Frontal cortex (tissue), 4 donors: ENCODE measurements around the gene UHRF2. TPM values are rescaled to one million over a fixed set of nuclear protein-coding genes. Genes with fewer than 3 reads are reported as not detected.
"Not testable (repeated sequence)": the region's sequence is repeated elsewhere in the genome, so short reads cannot be mapped to it uniquely, and the experiment has no call there.

Experiments
- DNase-seq, 2 donors: peaks; one replicate each; pipeline ENCODE4 v3.0.0; 2012; ENCODE audit warnings: low spot score in 2 of 2
- FAIRE-seq: peaks from 2 replicates; lab custom pipeline; 2012; peaks lifted over from hg19 to GRCh38; lab: Jason Lieb, UNC
- total RNA-seq: library from RNA; depleted of rRNA; stranded (reverse); fragments of >200 nt; gene quantifications from one replicate; pipeline ENCODE4 v1.2.3, GENCODE V29; 2014
- donor health status: control.
- donor health status: control.
- donor health status: control.

UHRF2 gene
- total RNA-seq, 1 donor from 2014 or later, result 55.4 TPM

DNA sequence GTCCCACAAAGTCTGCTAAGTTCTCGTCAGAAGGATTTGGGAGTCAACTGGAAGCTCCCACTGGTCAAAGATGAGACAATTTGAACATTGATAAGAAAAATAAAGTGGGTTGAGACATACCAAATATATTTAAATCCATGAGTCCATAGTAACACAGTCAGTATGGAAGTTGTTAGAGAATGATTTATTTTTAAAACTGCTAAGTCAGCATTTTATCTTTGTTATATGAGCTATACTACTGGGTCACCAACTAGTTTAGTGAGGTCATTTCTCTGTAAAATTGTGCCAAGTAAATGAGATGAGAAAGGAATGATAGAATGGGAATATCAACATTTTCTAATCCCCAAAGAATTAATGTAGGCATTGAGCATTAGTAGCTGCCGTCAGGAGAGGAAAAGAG, 60.2 kb downstream of the UHRF2 start:
- no peak for DNase-seq
- no peak for FAIRE-seq

DNA sequence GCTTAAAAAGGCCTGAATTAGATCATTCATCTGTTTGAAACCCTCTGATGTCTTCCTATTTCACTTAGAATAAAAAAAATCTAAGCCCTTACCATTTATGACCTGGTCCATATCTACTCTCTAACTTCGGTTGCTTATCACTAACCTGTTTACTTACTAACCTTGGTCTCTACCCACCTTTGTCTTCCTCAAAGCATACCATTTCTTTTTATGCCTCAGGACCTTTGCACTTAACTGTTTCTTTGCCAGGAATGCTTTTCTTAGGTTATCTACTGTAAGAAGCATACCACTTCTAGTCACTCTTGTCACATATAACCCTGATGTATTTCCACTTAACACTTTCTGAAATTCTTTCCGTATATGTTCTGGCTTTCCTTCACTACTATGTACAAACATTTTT, 67.0 kb downstream of the UHRF2 start:
- FAIRE-seq, result no peak

DNA sequence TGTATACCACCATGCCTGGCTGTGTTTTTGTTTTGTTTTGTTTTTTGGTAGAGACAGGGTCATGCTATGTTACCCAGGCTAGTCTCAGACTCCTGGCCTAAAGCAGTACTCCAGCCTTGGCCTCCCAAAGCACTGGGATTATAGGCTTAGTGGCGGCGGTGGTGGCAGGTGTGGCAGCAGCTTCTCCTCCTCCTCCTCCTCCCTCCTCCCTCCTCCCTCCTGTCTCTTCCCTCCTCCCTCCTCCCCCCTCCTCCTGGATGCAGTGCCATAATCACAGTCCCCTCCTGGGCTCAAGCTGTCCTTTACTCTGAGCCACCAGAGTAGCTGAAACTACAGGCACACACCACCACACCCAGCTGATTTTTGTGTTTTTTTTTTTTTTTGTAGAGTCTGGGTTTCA, 71.2 kb downstream of the UHRF2 start:
- no peak for DNase-seq
- FAIRE-seq, result no peak

More for the DNA sequence above, 67.0 kb downstream of the UHRF2 start:
- DNase-seq, result no peak

DNA sequence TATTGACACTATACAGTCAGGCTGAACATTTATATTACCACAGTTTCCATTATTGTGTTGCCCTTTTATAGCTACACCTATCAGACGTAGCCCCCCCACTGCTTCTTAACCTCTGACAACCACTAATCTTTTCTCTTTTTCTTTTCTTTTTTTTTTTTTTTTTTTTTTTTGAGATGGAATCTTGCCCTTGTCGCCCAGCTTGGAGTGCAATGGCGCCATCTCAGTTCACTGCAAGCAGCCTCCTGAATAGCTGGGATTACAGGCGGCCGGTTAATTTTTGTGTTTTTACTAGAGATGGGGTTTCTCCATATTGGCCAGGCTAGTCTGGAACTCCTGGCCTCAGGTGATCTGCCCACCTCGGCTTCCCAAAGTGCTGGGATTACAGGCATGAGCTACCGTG, 75.4 kb downstream of the UHRF2 start:
- no peak for FAIRE-seq
- DNase-seq, result no peak

DNA sequence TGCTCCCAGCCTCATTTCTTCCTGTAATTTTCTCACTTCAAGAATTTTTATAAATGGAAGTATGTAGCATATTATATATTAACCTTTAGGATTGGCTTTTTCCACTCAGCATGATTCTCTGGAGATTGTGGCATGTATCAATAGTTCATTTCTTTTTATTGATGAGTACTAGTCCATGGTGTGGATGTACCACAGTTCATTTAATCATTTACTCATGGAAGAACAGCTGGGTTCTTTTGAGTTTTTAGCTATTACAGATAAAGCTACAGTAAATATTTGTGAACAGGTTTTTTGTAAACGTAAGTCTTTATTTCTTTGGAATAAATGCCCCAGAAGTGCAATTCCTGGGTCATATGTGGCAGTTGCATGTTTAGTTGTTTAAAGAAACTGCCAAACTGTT, 76.1 kb downstream of the UHRF2 start:
- FAIRE-seq (no peak), DNase-seq (no peak)

DNA sequence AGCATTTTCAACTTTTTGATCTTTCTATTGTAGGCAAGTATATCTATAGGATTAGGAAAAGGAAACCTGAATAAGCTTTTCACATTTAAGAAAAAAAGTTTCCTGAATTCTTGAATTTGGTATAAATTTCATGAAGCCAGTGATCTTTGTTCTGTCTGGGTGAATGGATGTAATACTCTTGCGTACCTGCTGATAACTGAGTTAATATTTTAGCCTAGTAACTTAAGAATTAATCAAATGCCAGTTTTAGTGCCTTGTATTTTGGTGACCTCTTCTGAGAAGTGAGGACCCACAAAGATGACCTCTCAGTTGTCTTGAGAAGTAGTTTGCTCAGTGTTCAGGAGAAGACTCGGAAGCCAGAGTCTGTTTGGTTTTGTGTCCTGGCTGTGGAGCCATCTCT, 77.9 kb downstream of the UHRF2 start:
- FAIRE-seq, result no peak

DNA sequence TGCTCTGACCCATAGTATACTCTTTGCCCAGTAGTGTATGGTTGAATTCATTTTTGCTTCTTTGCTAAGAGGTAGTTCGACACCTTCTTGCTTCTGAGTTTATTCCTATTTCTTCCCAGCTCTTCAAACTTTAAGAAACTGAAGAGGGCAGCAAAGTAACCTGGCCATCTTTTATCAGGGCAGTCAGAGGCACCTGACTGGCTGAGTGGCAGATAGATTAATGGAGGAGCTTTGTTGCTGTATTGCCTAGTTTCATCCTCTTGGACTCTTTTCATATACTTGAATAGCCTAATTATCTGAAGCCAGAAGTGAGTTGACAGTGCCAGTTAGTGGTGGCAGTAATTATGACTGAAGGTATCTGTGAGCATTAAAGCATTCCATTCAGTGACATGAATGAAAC, 82.5 kb downstream of the UHRF2 start:
- DNase-seq (no peak), FAIRE-seq (no peak)

More for the DNA sequence above, 77.9 kb downstream of the UHRF2 start:
- DNase-seq, result no peak

DNA sequence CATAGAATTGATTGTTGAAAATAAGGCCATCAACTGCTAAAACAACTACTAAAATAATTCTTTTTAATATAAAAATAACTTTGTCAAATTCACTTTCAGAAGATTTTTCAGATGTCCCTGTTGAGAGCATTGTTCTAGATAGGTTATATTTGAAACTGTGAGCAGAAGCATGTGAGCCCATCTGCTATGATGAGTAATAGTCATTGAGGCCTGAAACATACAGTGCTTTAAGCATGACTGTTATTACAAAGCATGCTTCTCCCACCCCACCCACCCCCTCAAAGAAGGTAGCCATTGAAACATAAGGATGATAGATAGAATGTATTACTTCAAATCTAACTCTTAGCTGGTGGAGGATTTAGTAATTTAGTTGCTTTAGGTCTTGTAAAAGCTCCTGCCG, 86.0 kb downstream of the UHRF2 start:
- no peak for DNase-seq
- FAIRE-seq, result no peak

DNA sequence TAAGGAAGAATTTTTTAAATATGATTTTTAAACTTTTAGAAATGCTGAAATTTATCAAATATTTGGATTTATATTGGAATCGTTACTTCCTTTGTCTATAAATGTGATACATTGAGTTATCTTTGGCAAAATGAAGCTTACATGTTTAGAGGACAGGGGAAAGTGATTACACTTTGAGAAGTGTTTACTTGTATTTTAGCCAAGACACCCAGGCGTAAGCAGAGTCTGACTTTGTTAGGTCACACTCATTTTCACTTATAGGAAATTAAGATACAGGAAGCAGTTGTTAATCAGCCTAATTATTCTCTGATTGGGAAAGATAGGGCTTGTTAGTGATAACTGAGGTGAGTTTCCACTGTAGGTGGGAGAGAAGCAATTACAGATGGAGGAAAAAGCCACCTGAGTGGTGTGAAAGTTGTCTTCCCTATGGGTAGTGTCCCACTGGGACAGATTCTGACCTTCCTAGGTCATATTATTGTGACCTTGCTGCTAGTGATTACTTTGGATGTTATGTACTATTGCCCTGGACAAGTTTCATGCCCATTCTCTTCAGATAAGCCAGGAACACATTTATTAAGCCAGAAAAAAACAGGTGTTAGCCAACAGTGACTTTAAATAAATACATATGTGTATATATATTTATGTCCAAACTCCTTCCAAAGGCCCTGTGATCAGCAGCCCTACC, 88.7 kb downstream of the UHRF2 start:
- DNase-seq, result no peak
- FAIRE-seq, result peak; percentile 39

DNA sequence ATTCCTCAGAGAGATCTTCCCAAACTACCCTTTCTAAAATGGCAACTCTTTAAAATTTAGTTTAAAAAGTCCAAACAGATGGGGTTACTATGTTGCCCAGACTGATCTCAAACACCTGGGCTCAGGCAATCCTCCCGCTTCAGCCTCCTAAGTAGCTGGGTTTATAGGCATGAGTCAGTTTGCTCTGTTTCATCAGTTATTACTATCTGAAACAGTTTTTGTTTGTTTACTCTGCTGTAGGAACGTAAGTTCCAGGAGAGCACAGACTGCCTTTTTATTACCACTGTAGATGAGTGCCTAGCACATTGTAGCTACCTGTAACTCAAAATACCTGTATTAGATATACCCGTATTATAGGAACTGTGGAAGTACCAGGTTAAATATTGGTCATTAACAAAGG, 89.4 kb downstream of the UHRF2 start:
- FAIRE-seq (no peak), DNase-seq (no peak)

DNA sequence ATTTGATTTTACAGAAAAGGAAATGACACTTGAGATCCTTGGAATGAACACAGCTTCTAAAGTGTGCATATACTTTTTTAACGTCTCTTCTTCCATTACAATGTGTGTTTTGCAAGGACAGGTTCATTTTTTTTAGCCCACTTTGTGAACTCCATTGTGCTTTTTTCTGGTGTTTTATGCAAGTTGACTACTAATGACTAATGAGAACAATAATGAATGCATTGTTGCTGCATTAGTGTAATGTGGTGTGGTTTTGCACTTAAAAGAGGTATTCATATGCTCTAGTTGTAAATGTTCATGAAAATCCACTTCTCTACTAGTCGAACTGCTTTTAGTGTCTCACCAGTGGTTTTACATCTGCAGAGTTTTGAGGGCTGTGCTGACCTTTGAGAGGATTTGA, 93.6 kb downstream of the UHRF2 start:
- no peak for DNase-seq
- no peak for FAIRE-seq

DNA sequence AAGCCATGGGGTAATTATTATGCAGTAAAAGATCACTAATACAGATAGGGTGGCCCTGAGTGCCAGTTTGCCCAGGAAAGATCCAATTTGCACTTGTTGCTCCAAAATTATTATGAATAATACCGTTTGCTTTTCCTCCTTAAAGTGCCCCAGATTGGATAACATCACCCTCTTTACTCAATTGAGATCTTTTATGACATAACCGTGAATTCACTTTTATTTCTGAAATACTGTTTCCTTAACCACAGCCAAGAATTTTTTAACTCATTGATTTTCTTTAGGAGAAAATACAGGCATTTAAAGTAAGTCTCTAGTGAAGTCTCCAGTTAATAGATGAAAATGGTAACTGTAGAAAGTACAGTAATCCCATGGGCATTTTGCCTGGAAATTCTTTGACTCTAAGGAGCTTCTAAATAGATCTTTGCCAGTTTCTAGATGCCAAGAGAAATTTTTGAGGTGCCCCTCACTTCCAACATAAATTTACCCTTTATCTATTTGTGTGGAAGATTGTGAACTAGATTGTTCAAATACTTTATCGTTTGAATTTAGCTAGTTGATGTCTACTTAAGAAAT, 99.2 kb downstream of the UHRF2 start:
- DNase-seq (no peak), FAIRE-seq (no peak)

DNA sequence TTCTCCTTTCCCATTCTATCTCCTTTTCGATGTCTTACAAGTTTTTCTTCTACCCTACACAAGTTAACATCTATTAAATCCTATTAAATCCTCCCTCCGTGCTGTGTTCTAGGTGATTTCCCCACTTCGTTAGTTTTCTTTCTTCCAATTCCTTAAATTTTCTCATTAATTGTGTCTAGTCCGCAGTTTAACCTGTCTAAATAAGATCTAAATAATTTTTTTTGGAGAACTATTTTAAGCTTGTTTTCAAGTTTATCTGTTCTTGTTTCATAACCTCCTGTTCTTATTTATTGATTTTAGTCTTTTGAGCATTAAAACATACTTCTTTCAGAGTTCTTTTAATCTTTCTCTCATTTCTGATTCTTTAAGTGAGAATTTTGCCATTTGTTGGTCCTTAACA, 109.3 kb downstream of the UHRF2 start:
- DNase-seq, result no peak
- FAIRE-seq, result no peak

DNA sequence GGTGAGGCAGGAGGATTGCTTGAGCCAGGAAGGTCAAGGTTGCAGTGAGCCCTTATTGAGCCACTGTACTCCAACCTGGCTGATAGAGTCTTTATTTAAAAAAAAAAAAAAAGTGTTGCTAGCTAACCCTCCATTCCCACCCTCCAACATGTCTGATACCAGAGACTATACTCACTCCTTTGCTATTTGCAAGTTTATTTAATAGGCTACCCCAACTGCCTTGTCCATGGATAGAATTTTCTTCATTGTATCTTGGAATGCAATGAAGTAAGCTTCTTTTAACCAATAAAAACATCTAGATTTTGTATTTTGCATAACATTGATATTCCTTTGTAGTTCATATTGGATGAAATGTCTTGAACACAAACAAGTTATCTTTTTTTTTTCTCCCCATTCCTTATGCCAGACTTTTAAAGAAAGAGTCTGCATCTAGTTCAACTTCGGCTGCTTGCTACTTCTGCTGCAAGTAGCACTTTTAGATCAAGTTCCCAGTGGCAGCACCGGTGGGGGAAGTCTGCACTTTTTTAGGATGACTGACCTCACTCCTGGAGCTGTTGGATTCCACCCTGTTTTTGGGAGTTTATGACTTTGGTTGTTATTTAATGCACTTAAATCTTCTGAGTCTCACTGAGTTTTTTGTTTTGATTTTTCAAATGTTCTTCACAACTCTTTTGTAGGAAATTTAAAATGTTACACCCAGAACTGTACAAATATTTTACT, 112.5 kb downstream of the UHRF2 start:
- FAIRE-seq, result no peak
- no peak for DNase-seq

DNA sequence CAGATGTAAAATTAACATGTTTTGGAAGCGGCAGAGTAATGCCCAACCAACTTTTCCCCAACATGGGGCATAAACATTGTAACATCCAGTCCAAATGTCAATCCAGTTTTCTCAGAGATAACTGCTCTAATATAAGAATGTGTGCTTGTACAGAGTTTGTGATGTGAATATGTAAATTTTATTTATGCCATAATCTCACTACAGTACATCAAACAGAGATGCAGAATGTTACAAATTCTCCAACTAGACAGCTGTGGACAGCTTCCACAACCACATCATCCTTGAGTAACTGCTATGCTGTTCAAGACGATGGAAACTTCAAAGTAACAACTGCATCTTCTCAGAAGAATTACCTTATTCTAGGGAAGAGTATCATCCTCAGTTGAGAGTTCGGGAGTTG, 122.6 kb downstream of the UHRF2 start:
- no peak for FAIRE-seq
- DNase-seq, result no peak

DNA sequence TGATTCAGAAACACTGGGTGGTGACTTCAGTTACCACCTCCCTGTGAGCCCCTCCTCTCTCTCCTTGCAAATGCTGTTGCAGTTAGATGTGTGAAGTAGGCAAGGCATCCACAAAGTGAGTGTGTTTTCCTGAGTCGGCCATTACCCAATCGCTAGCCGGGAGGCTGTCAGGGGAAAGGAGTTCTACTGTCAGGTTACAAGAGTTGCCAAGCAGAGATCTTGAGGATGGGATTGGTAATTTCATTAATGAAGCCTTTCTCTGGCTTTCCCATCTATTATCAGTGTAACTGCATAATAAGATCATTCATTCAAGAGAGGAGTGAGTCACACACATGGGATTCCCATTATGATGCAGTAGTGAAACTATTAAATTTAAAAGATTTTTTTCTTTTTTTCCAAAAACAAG, 125.7 kb downstream of the UHRF2 start:
- DNase-seq (no peak), FAIRE-seq (no peak)

DNA sequence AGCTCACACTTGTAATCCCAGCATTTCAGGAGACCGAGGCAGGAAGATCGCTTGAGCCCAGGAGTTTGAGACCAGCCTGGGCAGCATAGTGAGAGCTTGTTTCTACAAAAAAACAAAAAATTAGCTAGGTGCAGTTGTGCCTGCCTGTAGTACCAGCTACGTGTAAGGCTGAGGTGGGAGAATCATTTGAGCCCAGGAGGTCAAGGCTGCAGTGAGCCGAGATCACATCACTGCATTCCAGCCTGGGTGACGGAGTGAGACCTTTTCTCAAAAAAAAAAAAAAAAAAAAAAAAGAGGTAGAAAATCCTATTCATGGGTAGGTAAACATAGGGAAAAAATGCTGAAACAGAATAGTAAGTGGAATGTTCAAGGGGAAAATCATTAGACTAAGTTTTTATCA, 129.6 kb downstream of the UHRF2 start:
- FAIRE-seq, DNase-seq: not testable (repeated sequence)

DNA sequence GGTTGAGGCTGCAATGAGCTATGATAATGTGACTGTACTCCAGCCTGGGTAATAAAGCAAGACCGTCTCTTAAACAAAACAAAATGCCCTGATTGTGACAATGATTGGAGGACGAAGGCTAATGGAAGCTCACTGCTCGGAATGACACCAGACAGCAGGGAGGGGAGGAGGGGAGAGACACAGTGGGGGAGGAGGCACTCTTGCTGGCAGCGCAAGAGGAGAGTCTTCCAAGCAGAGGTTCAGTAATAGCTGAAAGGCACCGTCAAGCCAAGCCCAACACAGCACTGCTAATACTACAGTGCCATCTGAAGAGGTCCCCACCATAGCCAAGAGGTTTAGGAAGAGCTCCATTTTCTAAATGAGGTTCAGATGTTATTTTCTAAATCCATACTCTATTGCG, 130.2 kb downstream of the UHRF2 start:
- no peak for FAIRE-seq
- DNase-seq, result no peak

DNA sequence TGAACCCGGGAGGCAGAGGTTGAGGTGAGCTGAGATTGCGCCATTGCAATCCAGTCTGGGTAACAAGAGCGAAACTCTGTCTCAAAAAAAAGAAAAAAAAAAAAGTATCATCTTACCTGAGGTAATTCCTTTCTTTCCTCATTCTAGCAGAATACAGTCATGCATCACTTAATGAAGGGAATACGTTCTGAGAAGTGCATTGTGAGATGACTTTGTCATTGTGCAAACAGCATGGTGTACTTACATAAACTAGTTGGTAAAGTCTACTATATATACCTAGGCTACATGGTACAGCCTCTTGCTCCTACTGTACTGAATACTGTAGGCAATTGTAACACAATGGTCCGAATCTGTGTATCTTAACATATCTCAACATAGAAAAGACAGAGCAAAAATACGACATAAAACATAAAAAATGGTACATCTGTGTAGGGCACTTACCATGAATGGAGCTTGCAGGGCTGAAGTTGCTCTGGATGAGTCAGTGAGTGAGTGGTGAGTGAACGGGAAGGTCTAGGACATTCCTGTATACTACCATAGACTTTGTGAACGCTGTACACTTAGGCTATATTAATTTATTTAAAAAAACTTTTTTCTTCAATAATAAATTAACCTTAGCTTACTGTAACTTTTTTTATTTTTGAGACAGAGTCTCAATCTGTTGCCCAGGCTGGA, 132.2 kb downstream of the UHRF2 start:
- FAIRE-seq, result no peak
- no peak for DNase-seq

DNA sequence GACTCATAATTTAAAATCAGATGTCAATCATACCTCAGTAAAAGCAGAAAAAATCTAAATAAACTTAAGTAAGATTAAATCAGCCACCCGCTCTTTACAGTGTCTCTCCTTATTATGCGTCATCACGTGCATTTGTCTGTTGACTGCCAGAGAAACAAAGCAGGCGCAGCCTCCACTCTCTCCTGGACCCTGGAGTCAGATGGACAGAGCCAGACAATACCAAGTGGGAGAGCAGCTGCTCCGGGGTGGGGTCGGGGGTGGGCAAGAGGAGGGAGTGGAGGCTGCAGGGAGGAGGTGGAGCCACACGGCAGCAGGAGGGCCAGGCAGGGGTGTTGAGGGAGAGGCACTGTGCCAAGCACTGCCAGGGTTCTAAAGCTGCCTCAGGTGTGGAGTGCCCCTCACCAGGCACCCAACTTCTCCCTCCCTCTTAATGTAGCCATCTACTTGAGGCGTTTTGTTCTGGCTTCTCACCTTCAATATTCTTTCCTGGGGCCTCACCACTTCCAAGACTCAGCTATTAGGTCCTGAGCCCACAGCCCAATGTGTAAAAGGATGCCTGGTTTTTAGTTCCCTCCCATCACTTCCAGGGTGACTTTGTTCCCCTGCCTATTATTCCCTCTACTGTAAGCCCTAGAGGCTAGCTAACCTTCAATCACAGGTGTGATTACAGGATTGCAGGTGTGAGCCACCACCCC, 136.3 kb downstream of the UHRF2 start:
- DNase-seq (no peak), FAIRE-seq (no peak)
